Gastrocnemius medialis (tissue), 4 donors: ENCODE measurements around the gene KASH5. TPM values are rescaled to one million over a fixed set of nuclear protein-coding genes. Genes with fewer than 3 reads are reported as not detected.

Experiments
- ATAC-seq, 2 donors: fragments of 150-250 bp; one replicate each; pipeline ENCODE4 v1.9.1; 2016
- DNase-seq, 2 donors: peaks; one replicate each; pipeline ENCODE4 v3.0.0-alpha.2; 2019
- H3K27ac ChIP-seq, 4 donors: fragments of 200-600 bp; sonication (generic); 1 replicate in 1 of 4; 2 replicates in 3 of 4; pipeline ENCODE4 v1.5.1; 2016 to 2018; ENCODE audit warnings: mild to moderate bottlenecking in 2 of 4, moderate library complexity in 1 of 4
- H3K27me3 ChIP-seq, 3 donors: fragments of 200-600 bp; sonication (generic) in 2 of 3; 1 replicate in 1 of 3; 2 replicates in 2 of 3; pipeline versions ENCODE4 v1.5.1 to v1.6.0; 2016 to 2019; ENCODE audit warnings: mild to moderate bottlenecking in 1 of 3, moderate library complexity in 1 of 3
- H3K36me3 ChIP-seq, 2 donors: fragments of 200-600 bp; sonication (generic) in 1 of 2; one replicate each; pipeline ENCODE4 v1.5.1; 2017 to 2018
- H3K4me1 ChIP-seq, 2 donors: fragments of 200-600 bp; sonication (generic) in 1 of 2; one replicate each; pipeline ENCODE4 v1.5.1; 2016 to 2017; ENCODE audit warnings: mild to moderate bottlenecking in 2 of 2
- H3K4me3 ChIP-seq, 4 donors: fragments of 200-600 bp; sonication (generic) in 3 of 4; 1 replicate in 1 of 4; 2 replicates in 3 of 4; pipeline ENCODE4 v1.5.1; 2016 to 2019; ENCODE audit warnings: mild to moderate bottlenecking in 2 of 4
- H3K9me3 ChIP-seq, 3 donors: fragments of 200-600 bp; sonication (generic) in 2 of 3; 1 replicate in 1 of 3; 2 replicates in 2 of 3; pipeline ENCODE4 v1.5.1; 2016 to 2019
- CTCF ChIP-seq, 5 experiments: fragments of 450-650 bp in 3 of 5; fragments of 200-600 bp in 2 of 5; sonication (generic) in 2 of 5; IDR thresholded peaks in 4 of 5; conservative IDR thresholded peaks in 1 of 5; 1 replicate in 4 of 5; 2 replicates in 1 of 5; pipeline ENCODE4 v1.5.1; 2016 to 2019; ENCODE audit warnings: antibody characterized with exemption in 5 of 5, mild to moderate bottlenecking in 3 of 5, moderate library complexity in 3 of 5
- POLR2A ChIP-seq, 2 donors: fragments of 450-650 bp; IDR thresholded peaks; one replicate each; pipeline ENCODE4 v1.6.1; 2017; ENCODE audit warnings: antibody characterized with exemption in 2 of 2, mild to moderate bottlenecking in 2 of 2, moderate library complexity in 2 of 2
- in situ Hi-C, 4 donors: fragments of 200-750 bp; cut with MboI; loops; one replicate each; pipeline versions ENCODE4 v1.15.0 to v1.8.0; 2017; ENCODE audit warnings: low sequenced_read_pairs in 4 of 4
- intact Hi-C: fragments of 100-400 bp; cut with DNase I; formaldehyde crosslinking; loops from one replicate; pipeline ENCODE4 v1.15.1; 2023; ENCODE audit warnings: low total_unique reads
- total RNA-seq, 4 donors: library from RNA; depleted of rRNA; stranded (reverse); fragments of >200 nt; gene quantifications; one replicate each; pipeline versions ENCODE4 v1.1.0 to v1.2.3, GENCODE V29; 2016

The KASH5 gene
- total RNA-seq, 4 donors from 2014 or later = not detected

- Histone ChIP-seq H3K4me1 (peaks cover 0 to 4% of the 10 kb centered on the region in 2 donors), H3K27me3 (no peaks in the 10 kb centered on the region), H3K4me3 (no peak overlapping the region), H3K36me3 (no peaks in the 10 kb centered on the region), H3K9me3 (no peaks in the 10 kb centered on the region), H3K27ac (no peak overlapping the region)
- ATAC-seq = no peak
- DNase-seq = no peak
- no peak for TF ChIP-seq CTCF (IDR thresholded peaks at IDR 0.05 in 4 of 5, conservative IDR thresholded peaks at IDR 0.05 in 1 of 5)
- no peak for TF ChIP-seq POLR2A (IDR thresholded peaks at IDR 0.05)
- intact Hi-C loops (no loop called here), in situ Hi-C loops (no loop called here)
Observed at GRCh38 chr19:49463960-49464740, 76.1 kb downstream of the KASH5 start.

GRCh38 chr19:49465371-49465770 is 77.3 kb downstream of the KASH5 start:
- no peak for DNase-seq
- Histone ChIP-seq H3K27me3 (no peaks in the 10 kb centered on the region), H3K4me1 (peaks cover 0 to 4% of the 10 kb centered on the region in 2 donors), H3K36me3 (no peaks in the 10 kb centered on the region), H3K27ac (no peak overlapping the region), H3K9me3 (no peaks in the 10 kb centered on the region), H3K4me3 (no peak overlapping the region)
- in situ Hi-C loops = no loop called here
- intact Hi-C loops = no loop called here
- TF ChIP-seq CTCF (IDR thresholded peaks at IDR 0.05 in 4 of 5, conservative IDR thresholded peaks at IDR 0.05 in 1 of 5) = no peak
- TF ChIP-seq POLR2A (IDR thresholded peaks at IDR 0.05) = no peak
- ATAC-seq = no peak

Other genes with a start within 250 kb of the KASH5 start
- gene HRC, start 232.9 kb upstream of the KASH5 start, total RNA-seq = 100 to 1,000 TPM; 190 to 537 (median 300) TPM
- 10 to 100 TPM; 10.4 to 11.5 (median 11.3) TPM for gene TRPM4, start 230.5 kb upstream of the KASH5 start, total RNA-seq
- 1 to 10 TPM in 1 of 4 donors, under 1 TPM in 2, not detected in 1; 0.13 to 4.3 (median 0.36) TPM for gene SLC6A16, start 63.1 kb upstream of the KASH5 start, total RNA-seq
- 1 to 10 TPM; 1.6 to 8.5 (median 2.3) TPM for gene CD37, start 52.8 kb upstream of the KASH5 start, total RNA-seq
- gene TEAD2, start 25.8 kb upstream of the KASH5 start, total RNA-seq = 10 to 100 TPM in 2 of 4 donors, 1 to 10 TPM in 2; 6.1 to 12.6 (median 9.5) TPM
- gene DKKL1, start 24.4 kb upstream of the KASH5 start, total RNA-seq = not detected
- gene PTH2, start 35.2 kb downstream of the KASH5 start, total RNA-seq = not detected
- not detected for gene GFY, start 37.1 kb downstream of the KASH5 start, total RNA-seq
- 1 to 10 TPM in 1 of 4 donors, under 1 TPM in 3; 0.24 to 1.6 (median 0.33) TPM for gene SLC17A7, start 53.3 kb downstream of the KASH5 start, total RNA-seq
- 100 to 1,000 TPM in 1 of 4 donors, 10 to 100 TPM in 3; 41.9 to 107 (median 79.0) TPM for gene PIH1D1, start 63.6 kb downstream of the KASH5 start, total RNA-seq
- gene ALDH16A1, start 65.0 kb downstream of the KASH5 start, total RNA-seq = 10 to 100 TPM in 2 of 4 donors, 1 to 10 TPM in 2; 8.0 to 12.6 (median 9.9) TPM
- gene FLT3LG, start 86.0 kb downstream of the KASH5 start, total RNA-seq = 1 to 10 TPM in 3 of 4 donors, under 1 TPM in 1; 0.91 to 2.7 (median 1.2) TPM
- gene RPL13A, start 99.4 kb downstream of the KASH5 start, total RNA-seq = 1,000 to 10,000 TPM; 1,565 to 2,260 (median 1,899) TPM
- gene RPS11, start 108.2 kb downstream of the KASH5 start, total RNA-seq = 1,000 to 10,000 TPM; 2,509 to 3,015 (median 2,721) TPM
- 10 to 100 TPM; 54.8 to 68.2 (median 59.7) TPM for gene FCGRT, start 124.4 kb downstream of the KASH5 start, total RNA-seq
- 10 to 100 TPM in 2 of 4 donors, 1 to 10 TPM in 2; 1.2 to 11.7 (median 7.6) TPM for gene RCN3, start 139.8 kb downstream of the KASH5 start, total RNA-seq
- 10 to 100 TPM; 62.4 to 92.8 (median 78.9) TPM for gene NOSIP, start 192.3 kb downstream of the KASH5 start, total RNA-seq
- gene PRRG2, start 193.1 kb downstream of the KASH5 start, total RNA-seq = 1 to 10 TPM in 3 of 4 donors, not detected in 1; 1.4 to 4.6 (median 3.8) TPM
- gene PRR12, start 202.9 kb downstream of the KASH5 start, total RNA-seq = 1 to 10 TPM; 3.4 to 7.7 (median 3.8) TPM